GM12801 (cell line): ENCODE data around the gene DBP.

Experiments
- CTCF ChIP-seq: IDR thresholded peaks from one replicate; pipeline ENCODE4 v1.5.1; 2011; ENCODE audit warnings: control low read depth; ENCODE audit not compliant: insufficient read length; ENCODE audit errors: extremely low read depth

The DBP gene

GRCh38 chr19:48676887-48677286 lies 39.7 kb upstream of the DBP start:
- no peak for TF ChIP-seq CTCF

GRCh38 chr19:48676487-48676886 lies 39.3 kb upstream of the DBP start:
- no peak for TF ChIP-seq CTCF

GRCh38 chr19:48674921-48675824 lies 38.0 kb upstream of the DBP start:
- TF ChIP-seq CTCF, result no peak

GRCh38 chr19:48674216-48674809 lies 37.1 kb upstream of the DBP start:
- TF ChIP-seq CTCF, result no peak

DNA sequence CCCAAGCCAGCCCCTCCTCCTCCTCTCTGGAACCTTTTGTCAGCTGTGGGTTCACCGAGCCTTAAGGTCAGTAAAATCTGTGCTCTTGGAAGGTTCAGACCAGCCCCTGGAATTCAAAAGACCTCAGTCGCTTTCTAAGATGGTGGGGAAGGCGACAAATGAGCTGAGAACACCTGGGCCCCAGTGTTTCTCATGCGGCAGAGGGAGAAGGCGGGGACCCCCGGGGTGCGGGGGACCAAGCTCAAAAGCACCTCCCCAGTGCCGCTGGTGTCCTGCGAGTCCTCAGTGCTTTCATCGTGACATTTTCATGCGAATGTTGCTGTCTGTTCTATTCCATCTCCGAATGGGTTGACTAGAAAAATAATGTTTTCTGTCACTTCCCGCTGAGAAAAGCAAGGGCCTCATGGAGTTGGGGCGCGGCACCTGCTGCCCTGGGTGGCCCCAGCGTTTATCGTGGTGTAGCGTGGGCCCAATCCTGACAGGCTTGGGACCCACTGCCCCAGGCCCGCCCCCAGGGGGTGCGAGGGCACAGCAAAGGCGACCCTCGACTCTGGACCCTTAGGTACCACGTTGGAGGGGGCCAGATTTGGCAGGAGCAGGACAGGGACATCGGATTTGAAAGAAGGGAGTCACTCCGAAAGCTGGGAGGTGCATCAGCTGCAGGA lies 36.4 kb upstream of the DBP start:
- TF ChIP-seq CTCF, result no peak

- no peak for TF ChIP-seq CTCF
These were observed 35.8 kb upstream of the DBP start, which contains the start of gene NTN5 for GRCh38 chr19:48672994-48673393. TSS of gene NTN5 (minus strand) at chr19:48673017. CDS start at chr19:48670986, 2,031 bp downstream.

GRCh38 chr19:48671446-48671995 lies 34.3 kb upstream of the DBP start:
- TF ChIP-seq CTCF, result no peak
